GM04504 (cell line): Measurements from ENCODE around the gene BICC1.

ENCODE experiments used
- DNase-seq: peaks from one replicate; pipeline ENCODE4 v3.0.0-alpha.2; 2012; ENCODE audit warnings: low read depth

The BICC1 gene

DNA sequence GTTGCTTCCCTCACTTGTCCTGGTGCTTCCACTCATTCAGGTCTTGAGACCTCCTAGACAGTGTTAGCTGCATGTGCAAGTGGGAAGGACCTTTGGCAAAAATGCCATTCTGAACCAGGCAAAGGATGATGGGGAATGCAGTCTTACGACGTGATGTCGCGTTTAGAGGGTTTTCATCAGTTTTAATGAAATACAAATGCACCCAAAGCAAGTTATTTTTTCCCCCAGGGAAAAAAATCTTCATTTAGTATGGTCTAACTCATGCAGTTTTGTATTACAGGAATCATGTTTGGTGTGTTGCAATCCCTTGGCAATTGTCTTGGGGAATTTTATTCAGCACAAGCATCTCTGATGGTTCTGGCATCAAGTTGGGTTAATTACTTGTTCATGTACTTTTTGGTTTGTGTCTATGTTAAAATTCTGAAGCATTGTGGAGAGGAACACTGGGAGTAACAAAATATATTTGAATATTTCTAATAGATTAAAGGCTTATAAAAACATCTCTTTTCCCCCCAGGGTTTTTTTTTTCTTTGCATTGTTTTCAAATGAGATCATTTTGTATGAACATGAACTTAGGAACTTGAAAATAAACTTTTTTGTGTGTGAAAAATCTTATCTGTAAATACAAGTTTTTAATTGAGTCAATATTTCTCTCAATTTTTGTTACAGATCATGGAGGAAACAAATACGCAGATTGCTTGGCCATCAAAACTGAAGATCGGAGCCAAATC, 188.9 kb downstream of the BICC1 start:
- peak; percentile 90 for DNase-seq

GRCh38 chr10:58704226-58704625, 191.6 kb downstream of the BICC1 start:
- DNase-seq, result no peak

GRCh38 chr10:58704671-58705141, 192.0 kb downstream of the BICC1 start:
- no peak for DNase-seq

GRCh38 chr10:58706836-58707235, 194.2 kb downstream of the BICC1 start:
- no peak for DNase-seq

- DNase-seq, result no peak
These were observed 199.5 kb downstream of the BICC1 start for GRCh38 chr10:58712141-58712540.

GRCh38 chr10:58712982-58713381, 200.3 kb downstream of the BICC1 start:
- DNase-seq, result no peak

- no peak for DNase-seq
These were observed 201.7 kb downstream of the BICC1 start for GRCh38 chr10:58714409-58714808.

DNA sequence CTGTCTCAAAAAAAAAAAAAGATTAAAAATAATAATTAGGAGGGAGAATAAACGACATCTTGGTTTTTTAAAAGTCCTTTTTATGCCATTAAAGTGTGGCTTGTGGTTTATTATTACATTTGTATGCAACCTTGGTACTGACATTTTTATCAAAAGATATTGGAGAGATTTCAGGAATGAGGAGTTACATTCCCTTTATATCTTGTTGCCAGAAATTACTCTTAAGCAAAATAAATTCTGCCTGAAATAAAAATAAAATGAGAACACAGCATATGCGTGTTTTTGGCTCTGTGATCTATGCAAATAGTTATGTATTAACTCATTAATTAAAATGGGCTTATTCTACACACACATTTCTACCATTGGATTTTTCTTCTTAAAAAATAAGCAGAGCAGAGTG, 202.4 kb downstream of the BICC1 start:
- DNase-seq, result no peak

- no peak for DNase-seq
These were observed 205.9 kb downstream of the BICC1 start for GRCh38 chr10:58718596-58718995.

DNA sequence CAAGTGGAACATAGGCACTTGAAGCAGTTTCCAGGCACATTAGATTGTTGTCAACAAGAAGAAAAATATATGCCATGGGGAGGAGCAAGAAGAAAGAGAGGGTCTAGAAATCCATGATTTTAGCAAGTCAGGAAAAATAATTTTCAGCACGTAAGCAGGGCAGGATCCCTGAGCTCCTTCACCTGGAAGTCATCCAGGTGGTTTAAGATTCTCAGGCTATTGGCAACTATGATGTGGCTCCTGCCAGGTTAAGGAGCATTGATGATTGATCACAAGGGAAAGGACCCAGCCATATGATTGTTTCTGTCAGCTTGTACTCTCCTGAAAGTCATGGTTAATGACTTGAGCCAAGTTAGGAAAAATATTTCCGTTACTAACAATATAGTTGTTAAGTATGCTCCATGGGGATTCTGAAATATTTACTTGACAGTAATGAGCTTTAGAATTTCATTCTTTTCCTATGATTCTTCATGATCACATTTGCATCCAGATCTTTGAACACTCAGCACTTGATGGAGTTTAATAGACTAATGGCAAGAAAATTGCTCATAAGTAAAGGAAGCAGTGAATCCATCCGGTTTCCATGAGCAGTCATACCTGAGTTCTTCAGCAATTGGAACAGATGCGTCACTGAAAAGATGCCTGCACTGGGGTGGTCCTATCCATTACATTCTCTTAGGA, 209.1 kb downstream of the BICC1 start:
- no peak for DNase-seq

- DNase-seq, result no peak
These were observed 210.5 kb downstream of the BICC1 start for GRCh38 chr10:58723186-58723585.

GRCh38 chr10:58723966-58724365, 211.3 kb downstream of the BICC1 start:
- DNase-seq, result no peak

DNA sequence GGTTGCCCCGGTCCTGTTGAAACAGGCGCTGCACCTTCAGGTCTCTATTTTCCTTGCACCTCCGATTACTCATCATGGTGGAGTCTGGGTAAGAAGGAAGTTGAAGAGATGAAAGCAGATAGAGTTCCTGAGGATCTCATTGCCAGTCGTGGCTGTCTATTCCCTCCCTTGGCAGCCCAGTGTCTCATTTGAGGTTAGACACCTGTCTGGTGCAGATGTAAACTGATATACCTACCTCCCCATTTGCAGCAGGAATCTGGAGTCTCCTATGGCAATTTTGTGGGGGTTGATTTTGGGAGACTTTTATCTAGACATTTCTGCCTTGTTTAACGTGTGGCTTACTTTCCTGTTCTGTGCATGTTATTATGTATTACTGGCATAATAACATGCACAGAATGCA, 212.1 kb downstream of the BICC1 start:
- DNase-seq, result no peak

GRCh38 chr10:58725901-58726300, 213.2 kb downstream of the BICC1 start:
- DNase-seq, result no peak

DNA sequence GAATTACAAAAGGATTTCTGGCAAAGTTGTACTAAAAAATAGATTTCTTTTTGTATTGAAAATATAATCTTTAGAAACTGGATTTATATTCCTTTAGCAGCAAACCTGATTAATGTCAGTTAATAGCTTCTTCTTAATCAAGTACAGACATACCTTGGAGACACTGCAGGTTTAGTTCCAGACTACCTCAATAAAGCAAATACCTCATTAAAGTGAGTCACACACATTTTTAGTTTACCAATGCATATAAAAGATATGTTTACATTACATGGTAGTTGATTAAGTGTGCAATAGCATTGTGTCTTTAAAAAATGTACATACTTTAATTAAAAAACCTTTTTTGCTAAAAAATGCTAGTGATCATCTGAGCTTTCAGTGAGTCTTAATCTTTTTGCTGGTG, 215.0 kb downstream of the BICC1 start:
- DNase-seq, result no peak

DNA sequence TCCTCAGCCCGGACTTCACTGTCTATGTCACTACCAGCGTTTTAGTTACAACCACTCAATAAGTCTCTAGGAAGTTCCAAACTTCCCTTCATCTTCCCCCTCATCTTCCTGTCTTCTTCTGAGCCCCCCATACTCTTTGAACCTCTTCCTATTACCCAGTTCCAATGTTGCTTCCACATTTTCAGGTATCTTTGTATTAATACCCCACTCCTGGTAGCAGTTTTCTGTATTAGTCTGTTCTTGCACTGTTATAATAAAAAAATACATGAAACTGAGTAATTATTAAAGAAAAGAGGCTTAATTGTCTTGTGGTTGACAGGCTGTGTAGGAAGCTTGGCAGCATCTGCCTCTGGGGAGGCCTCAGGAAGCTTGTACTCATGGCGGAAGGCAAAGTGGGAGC, 218.6 kb downstream of the BICC1 start:
- DNase-seq, result no peak

GRCh38 chr10:58733436-58733835, 220.8 kb downstream of the BICC1 start:
- DNase-seq, result no peak

DNA sequence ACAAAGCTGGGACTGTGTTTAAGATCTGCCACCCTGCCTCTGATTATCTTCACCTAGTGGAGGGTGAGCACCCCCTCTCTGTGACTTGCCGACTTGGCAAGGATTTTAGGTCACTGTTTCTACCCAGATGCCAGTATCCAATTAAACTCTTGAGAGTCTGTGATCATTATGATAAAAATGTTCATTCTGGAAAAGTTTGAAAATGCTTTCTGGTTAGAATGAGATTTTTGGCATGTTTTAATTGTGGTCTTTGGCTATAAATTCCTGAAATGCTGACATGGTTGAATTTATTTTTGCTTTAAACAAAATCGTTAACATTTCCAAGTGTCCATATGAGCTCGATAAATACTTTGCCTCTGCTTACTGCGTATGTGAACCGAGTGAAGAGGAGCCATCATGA, 221.4 kb downstream of the BICC1 start:
- peak; percentile 62 for DNase-seq

DNA sequence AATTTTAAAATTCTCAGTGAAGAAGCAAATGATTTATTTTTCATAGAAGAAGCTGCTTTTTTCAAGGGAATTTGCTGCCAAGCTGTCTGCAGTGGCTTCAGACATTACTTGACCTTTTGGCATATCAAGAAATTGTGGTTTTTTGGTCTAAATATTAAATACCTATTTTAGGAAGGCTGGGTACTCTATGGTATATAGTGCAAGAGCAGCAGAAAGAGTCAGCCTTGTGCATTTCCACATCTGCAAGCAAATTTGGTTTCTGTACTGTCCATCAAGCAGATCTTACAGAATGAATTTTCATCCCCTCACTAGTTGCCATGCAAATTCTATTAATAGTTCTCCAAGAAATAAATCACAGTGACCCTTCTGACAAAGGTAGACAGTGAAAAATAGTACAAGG, 222.0 kb downstream of the BICC1 start:
- DNase-seq, result no peak

- DNase-seq, result no peak
These were observed 222.4 kb downstream of the BICC1 start for GRCh38 chr10:58735087-58735486.

GRCh38 chr10:58740620-58741369, 228.1 kb downstream of the BICC1 start:
- DNase-seq, result no peak

- DNase-seq, result no peak
These were observed 229.0 kb downstream of the BICC1 start for GRCh38 chr10:58741673-58742072.

- no peak for DNase-seq
These were observed 229.5 kb downstream of the BICC1 start for GRCh38 chr10:58742141-58742540.
